ENCODE data around the gene RSF1. TPM values are rescaled to one million over a fixed set of nuclear protein-coding genes. Genes with fewer than 3 reads are reported as not detected.

RSF1 gene
- total RNA-seq, 1 donor from 2014 or later, result 45.5 TPM

- Mint-ChIP-seq H3K27me3 (ENCODE audit: low read depth) (no peaks in the 10 kb centered on the region), H3K4me1 (ENCODE audit: low read depth) (peaks cover 7% of the 10 kb centered on the region), H3K4me3 (ENCODE audit: low read depth) (no peak overlapping the region), H3K36me3 (ENCODE audit: low read depth) (peaks cover 49% of the 10 kb centered on the region), H3K9me3 (peaks cover 22% of the 10 kb centered on the region), H3K27ac (no peak overlapping the region)
- no peak for DNase-seq (ENCODE audit: low spot score)
- intact Hi-C loops (cut with micrococcal nuclease), result no loop called here
Measured at GRCh38 chr11:77730789-77731188, 89.7 kb downstream of the RSF1 start.

DNA sequence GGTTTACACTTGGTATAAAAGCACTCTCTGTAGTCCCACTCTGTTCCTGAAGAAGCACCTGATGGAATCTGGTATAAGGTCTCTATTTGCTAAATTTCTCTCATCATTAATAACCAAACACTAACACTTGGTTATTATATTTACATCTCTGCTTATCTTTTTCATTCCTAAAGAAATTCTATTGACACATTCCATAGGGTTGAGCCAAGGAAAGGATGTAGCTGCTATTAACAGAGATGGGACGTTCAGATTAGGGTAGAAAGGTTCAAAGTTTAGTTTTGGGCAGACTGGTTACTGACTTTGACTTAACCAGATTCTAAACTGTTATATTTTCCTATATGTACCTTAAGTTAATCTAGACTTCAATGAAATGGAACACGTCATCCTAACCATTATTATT is 91.5 kb downstream of the RSF1 start:
- H3K9me3 Mint-ChIP-seq, result peaks cover 22% of the 10 kb centered on the region
- peaks cover 45% of the 10 kb centered on the region for H3K36me3 Mint-ChIP-seq (ENCODE audit: low read depth)
- no peak overlapping the region for H3K4me3 Mint-ChIP-seq (ENCODE audit: low read depth)
- no peak for DNase-seq (ENCODE audit: low spot score)
- no peaks in the 10 kb centered on the region for H3K27me3 Mint-ChIP-seq (ENCODE audit: low read depth)
- no peak overlapping the region for H3K27ac Mint-ChIP-seq
- H3K4me1 Mint-ChIP-seq (ENCODE audit: low read depth), result peaks cover 7% of the 10 kb centered on the region
- intact Hi-C loops (cut with micrococcal nuclease), result no loop called here

DNA sequence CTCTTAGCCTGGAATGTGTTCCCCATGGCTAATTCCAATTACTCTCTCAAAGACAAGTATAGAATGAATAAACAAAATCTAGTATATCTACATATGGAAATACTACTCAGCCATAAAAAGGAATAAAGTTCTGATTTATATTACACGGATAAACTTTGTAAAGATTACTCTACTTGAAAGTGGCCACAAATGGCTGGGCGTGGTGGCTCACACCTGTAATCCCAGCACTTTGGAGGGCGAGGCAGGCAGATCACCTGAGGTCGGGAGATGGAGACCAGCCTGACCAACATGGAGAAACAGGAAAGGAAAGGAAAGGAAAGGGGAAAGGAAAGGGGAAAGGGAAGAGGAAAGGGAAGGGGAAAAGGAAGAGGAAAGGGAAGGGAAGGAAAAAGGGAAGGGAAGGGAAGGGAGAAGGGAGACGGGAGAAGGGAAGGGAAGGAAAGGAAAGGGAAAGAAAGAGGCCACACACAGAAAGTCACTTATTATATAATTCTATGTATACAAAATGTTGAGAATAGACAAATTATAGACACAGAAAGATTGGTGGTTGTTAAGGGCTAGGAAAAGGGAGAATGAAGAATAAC is 92.2 kb downstream of the RSF1 start:
- Mint-ChIP-seq H3K27ac (no peak overlapping the region), H3K4me3 (ENCODE audit: low read depth) (no peak overlapping the region), H3K4me1 (ENCODE audit: low read depth) (peaks cover 7% of the 10 kb centered on the region), H3K27me3 (ENCODE audit: low read depth) (no peaks in the 10 kb centered on the region), H3K36me3 (ENCODE audit: low read depth) (peaks cover 42% of the 10 kb centered on the region), H3K9me3 (peaks cover 22% of the 10 kb centered on the region)
- intact Hi-C loops (cut with micrococcal nuclease), result no loop called here
- DNase-seq (ENCODE audit: low spot score), result no peak

GRCh38 chr11:77726524-77726923 is 94.0 kb downstream of the RSF1 start:
- intact Hi-C loops (cut with micrococcal nuclease), result no loop called here
- DNase-seq (ENCODE audit: low spot score), result no peak
- Mint-ChIP-seq H3K27me3 (ENCODE audit: low read depth) (no peaks in the 10 kb centered on the region), H3K4me3 (ENCODE audit: low read depth) (no peak overlapping the region), H3K4me1 (ENCODE audit: low read depth) (peaks cover 7% of the 10 kb centered on the region), H3K36me3 (ENCODE audit: low read depth) (peaks cover 41% of the 10 kb centered on the region), H3K9me3 (peaks cover 13% of the 10 kb centered on the region), H3K27ac (no peak overlapping the region)

DNA sequence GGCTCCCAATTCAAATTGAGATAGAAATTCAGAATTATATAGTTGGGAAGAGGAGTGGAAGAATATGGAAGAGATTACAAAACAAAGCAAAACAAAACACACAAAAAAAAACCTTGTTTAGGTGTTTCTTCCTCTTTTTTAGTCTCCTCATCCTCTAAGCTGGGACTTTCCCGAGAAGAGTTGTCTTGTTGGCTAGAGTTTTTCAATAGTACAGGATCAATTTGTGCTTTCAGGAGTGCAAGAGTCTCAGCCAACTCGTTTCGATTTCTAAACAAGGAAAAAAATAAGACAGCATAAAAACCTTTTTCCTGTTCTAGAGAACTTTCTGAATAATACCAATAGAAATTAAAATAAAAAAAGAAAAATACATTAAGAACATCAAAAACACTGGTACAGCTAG is 95.1 kb downstream of the RSF1 start:
- intact Hi-C loops (cut with micrococcal nuclease), result no loop called here
- Mint-ChIP-seq H3K27ac (no peak overlapping the region), H3K9me3 (peaks cover 3% of the 10 kb centered on the region), H3K36me3 (ENCODE audit: low read depth) (peaks cover 33% of the 10 kb centered on the region), H3K4me1 (ENCODE audit: low read depth) (peaks cover 8% of the 10 kb centered on the region), H3K4me3 (ENCODE audit: low read depth) (no peak overlapping the region), H3K27me3 (ENCODE audit: low read depth) (no peaks in the 10 kb centered on the region)
- no peak for DNase-seq (ENCODE audit: low spot score)

GRCh38 chr11:77724636-77725035 is 95.9 kb downstream of the RSF1 start:
- Mint-ChIP-seq H3K27me3 (ENCODE audit: low read depth) (no peaks in the 10 kb centered on the region), H3K4me3 (ENCODE audit: low read depth) (no peak overlapping the region), H3K36me3 (ENCODE audit: low read depth) (peaks cover 32% of the 10 kb centered on the region), H3K9me3 (no peaks in the 10 kb centered on the region), H3K27ac (no peak overlapping the region), H3K4me1 (ENCODE audit: low read depth) (peaks cover 8% of the 10 kb centered on the region)
- intact Hi-C loops (cut with micrococcal nuclease), result no loop called here
- DNase-seq (ENCODE audit: low spot score), result no peak

- Mint-ChIP-seq H3K27ac (no peak overlapping the region), H3K27me3 (ENCODE audit: low read depth) (no peaks in the 10 kb centered on the region), H3K36me3 (ENCODE audit: low read depth) (peaks cover 44% of the 10 kb centered on the region), H3K9me3 (no peaks in the 10 kb centered on the region), H3K4me1 (ENCODE audit: low read depth) (peaks cover 8% of the 10 kb centered on the region), H3K4me3 (ENCODE audit: low read depth) (no peak overlapping the region)
- intact Hi-C loops (cut with micrococcal nuclease), result no loop called here
- no peak for DNase-seq (ENCODE audit: low spot score)
Measured at GRCh38 chr11:77723024-77723423, 97.5 kb downstream of the RSF1 start.

DNA sequence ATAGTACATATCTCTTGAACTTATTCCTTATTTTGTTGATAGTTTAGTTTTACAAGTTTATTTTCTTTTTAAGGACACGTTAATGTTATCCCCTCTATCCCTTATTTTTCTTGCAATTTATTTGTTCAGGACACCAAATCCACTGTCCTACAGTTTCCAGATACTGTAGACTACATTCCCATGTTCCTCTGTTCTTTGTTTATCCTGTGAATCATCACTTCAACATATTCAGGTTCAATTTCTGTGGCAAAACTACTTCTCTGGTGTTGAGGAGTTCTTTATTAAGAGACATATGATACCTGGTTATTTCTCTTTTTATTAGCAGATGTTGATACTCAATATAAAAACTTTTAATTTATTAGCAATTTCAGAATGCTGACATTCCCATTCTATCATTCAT is 110.2 kb downstream of the RSF1 start:
- H3K4me3 Mint-ChIP-seq (ENCODE audit: low read depth), result no peak overlapping the region
- peaks cover 14% of the 10 kb centered on the region for H3K36me3 Mint-ChIP-seq (ENCODE audit: low read depth)
- H3K4me1 Mint-ChIP-seq (ENCODE audit: low read depth), result peaks cover 12% of the 10 kb centered on the region
- no peaks in the 10 kb centered on the region for H3K9me3 Mint-ChIP-seq
- no peaks in the 10 kb centered on the region for H3K27me3 Mint-ChIP-seq (ENCODE audit: low read depth)
- intact Hi-C loops (cut with micrococcal nuclease), result no loop called here
- DNase-seq (ENCODE audit: low spot score), result no peak
- H3K27ac Mint-ChIP-seq, result no peak overlapping the region

DNA sequence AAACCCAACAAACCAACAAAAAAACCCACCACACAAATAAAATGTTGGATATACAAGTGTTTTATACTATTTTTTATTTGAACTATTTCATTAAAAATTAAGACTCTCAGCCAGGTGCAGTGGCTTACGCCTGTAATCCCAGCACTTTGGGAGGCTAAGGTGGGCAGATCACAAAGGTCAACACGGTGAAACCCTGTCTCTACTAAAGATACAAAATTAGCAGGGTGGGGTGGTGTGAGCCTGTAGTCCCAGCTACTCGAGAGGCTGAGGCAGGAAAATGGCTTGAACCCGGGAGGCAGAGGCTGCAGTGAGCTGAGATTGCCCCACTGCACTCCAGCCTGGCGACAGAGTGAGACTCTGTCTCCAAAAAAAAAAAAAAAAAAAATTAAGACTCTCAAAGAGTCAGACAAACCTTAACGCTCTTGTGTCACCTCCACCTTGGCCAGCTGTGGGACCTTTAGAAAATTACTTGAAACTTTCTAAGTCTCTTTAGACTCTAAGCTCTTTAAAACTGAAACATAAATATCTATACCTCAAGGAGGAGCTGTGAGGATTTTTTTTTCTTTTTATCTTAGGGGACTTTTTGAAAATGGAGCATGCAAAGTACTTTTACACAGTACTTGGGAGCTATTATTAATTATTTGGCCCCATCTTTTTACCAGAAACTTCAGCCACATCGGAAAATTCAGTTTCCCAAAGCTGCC is 114.5 kb downstream of the RSF1 start:
- H3K4me1 Mint-ChIP-seq (ENCODE audit: low read depth), result peaks cover 20% of the 10 kb centered on the region
- H3K27ac Mint-ChIP-seq, result no peak overlapping the region
- H3K4me3 Mint-ChIP-seq (ENCODE audit: low read depth), result no peak overlapping the region
- DNase-seq (ENCODE audit: low spot score), result no peak
- peaks cover 33% of the 10 kb centered on the region for H3K36me3 Mint-ChIP-seq (ENCODE audit: low read depth)
- H3K27me3 Mint-ChIP-seq (ENCODE audit: low read depth), result no peaks in the 10 kb centered on the region
- intact Hi-C loops (cut with micrococcal nuclease), result loop anchor here (5.0 kb wide), 1 partner anchor 69 kb away; the partner anchor contains the start of gene CLNS1A
- no peaks in the 10 kb centered on the region for H3K9me3 Mint-ChIP-seq

DNA sequence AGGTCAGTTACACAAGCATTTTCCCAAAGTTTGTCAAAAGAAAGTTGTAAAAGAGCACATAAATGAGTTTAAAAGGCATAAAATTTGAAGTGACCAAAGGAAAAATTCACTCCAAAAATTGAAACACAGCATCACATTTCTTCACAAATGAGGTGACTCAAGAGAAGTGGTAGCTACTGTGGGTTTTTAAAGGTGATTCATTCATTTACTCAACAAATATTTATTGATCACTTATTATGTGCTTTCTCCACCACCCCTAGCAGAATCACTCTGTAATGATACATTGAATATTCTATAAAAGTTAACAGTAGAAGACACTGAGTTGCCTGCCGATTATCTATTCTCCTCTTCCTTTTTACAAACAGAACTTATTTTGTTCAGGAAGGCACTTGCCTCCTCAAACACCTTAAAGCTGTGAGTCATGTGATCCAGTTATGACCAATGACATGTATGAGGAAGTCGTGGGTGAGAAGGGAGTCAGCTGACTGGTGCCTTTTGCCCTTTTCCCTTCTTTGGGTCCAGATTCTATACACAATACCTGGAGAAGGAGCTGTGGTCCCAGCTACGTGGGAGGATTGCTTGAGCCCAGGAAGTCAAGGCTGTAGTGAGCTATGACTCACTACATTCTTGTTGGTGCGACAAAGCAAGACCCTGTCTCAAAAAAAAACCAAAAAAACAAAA is 115.2 kb downstream of the RSF1 start:
- H3K4me3 Mint-ChIP-seq (ENCODE audit: low read depth), result no peak overlapping the region

GRCh38 chr11:77704029-77704428 is 116.5 kb downstream of the RSF1 start:
- Mint-ChIP-seq H3K4me1 (ENCODE audit: low read depth) (peaks cover 23% of the 10 kb centered on the region), H3K36me3 (ENCODE audit: low read depth) (peaks cover 38% of the 10 kb centered on the region), H3K4me3 (ENCODE audit: low read depth) (no peak overlapping the region), H3K9me3 (no peaks in the 10 kb centered on the region), H3K27ac (no peak overlapping the region), H3K27me3 (ENCODE audit: low read depth) (no peaks in the 10 kb centered on the region)
- DNase-seq (ENCODE audit: low spot score), result no peak
- intact Hi-C loops (cut with micrococcal nuclease), result no loop called here

More for the DNA sequence above, 115.2 kb downstream of the RSF1 start:
- peaks cover 38% of the 10 kb centered on the region for H3K36me3 Mint-ChIP-seq (ENCODE audit: low read depth)
- no peaks in the 10 kb centered on the region for H3K9me3 Mint-ChIP-seq
- DNase-seq (ENCODE audit: low spot score), result no peak
- peak overlapping the region; percentile 59 for H3K27ac Mint-ChIP-seq
- intact Hi-C loops (cut with micrococcal nuclease), result loop anchor here (5.0 kb wide), 1 partner anchor 68 kb away; the partner anchor contains the start of gene CLNS1A
- H3K4me1 Mint-ChIP-seq (ENCODE audit: low read depth), result peaks cover 25% of the 10 kb centered on the region
- H3K27me3 Mint-ChIP-seq (ENCODE audit: low read depth), result no peaks in the 10 kb centered on the region

DNA sequence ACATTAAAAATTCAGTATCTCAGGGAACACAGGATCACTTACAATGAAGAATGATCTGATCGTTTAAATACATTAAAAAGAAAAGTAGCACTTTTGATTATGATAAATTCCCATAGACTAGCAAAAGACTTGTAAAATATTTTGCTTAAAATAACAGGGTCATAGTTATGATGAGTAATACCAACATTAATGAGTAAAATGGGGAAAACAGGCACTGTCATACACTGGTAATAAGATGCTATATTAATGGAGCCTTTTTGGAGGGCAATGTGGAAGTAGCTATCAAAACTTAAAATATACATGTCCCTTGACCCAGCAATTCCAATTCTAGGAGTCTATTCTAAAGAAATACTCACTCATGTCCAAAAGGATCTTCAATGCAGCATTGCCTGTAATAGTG is 121.1 kb downstream of the RSF1 start:
- intact Hi-C loops (cut with micrococcal nuclease), result no loop called here
- Mint-ChIP-seq H3K27me3 (ENCODE audit: low read depth) (no peaks in the 10 kb centered on the region), H3K36me3 (ENCODE audit: low read depth) (peaks cover 63% of the 10 kb centered on the region), H3K4me3 (ENCODE audit: low read depth) (no peak overlapping the region), H3K4me1 (ENCODE audit: low read depth) (peaks cover 11% of the 10 kb centered on the region), H3K27ac (no peak overlapping the region), H3K9me3 (no peaks in the 10 kb centered on the region)
- no peak for DNase-seq (ENCODE audit: low spot score)

DNA sequence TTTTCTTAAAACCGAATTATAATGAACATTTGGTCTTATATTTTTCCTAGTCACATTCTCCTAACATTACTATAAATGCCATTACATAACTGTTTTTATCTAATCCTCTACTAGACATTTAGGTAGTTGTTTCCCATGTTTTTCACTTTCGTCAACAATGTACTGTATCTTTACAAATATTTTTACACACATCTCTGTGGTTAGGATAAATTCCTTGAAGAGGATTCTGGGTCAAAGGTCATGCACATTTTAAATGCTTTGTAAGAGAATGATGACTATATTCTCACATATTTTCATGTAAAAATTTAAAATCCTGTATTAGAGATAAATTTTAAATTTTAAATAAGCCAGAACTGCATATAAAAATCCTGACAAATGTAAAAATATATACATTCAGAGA is 121.6 kb downstream of the RSF1 start:
- peaks cover 60% of the 10 kb centered on the region for H3K36me3 Mint-ChIP-seq (ENCODE audit: low read depth)
- intact Hi-C loops (cut with micrococcal nuclease), result no loop called here
- no peak overlapping the region for H3K4me3 Mint-ChIP-seq (ENCODE audit: low read depth)
- DNase-seq (ENCODE audit: low spot score), result no peak
- no peak overlapping the region for H3K27ac Mint-ChIP-seq
- H3K4me1 Mint-ChIP-seq (ENCODE audit: low read depth), result peaks cover 11% of the 10 kb centered on the region
- no peaks in the 10 kb centered on the region for H3K9me3 Mint-ChIP-seq
- H3K27me3 Mint-ChIP-seq (ENCODE audit: low read depth), result no peaks in the 10 kb centered on the region

Measured in activated T-helper 2 cell treated with anti-CD3 and anti-CD28 coated beads, Interferon-gamma antibody, Interleukin-2, Interleukin-4, amounts not matched to agents 10 μg/mL and 5 μg/mL and 100 μg/mL, durations not matched to agents 14 hours and 24 hours and 36 hours (primary cell).